HG03045 (cell line): ENCODE measurements around the gene MAP4K1.

Source experiments
- ATAC-seq: cut with Tn5 transposase; IDR thresholded peaks from one replicate; pipeline ENCODE4 v1.9.1; 2021; ENCODE audit warnings: mild to moderate bottlenecking, moderate library complexity; ENCODE audit not compliant: unreplicated experiment

Gene MAP4K1

GRCh38 chr19:38549061-38549460 is 68.7 kb downstream of the MAP4K1 start:
- no peak for ATAC-seq

- ATAC-seq, result no peak
These were observed 70.3 kb downstream of the MAP4K1 start for GRCh38 chr19:38547421-38547820.

- no peak for ATAC-seq
These were observed 72.2 kb downstream of the MAP4K1 start for GRCh38 chr19:38545596-38545995.

GRCh38 chr19:38544569-38545315 is 73.0 kb downstream of the MAP4K1 start:
- no peak for ATAC-seq

- ATAC-seq, result no peak
These were observed 73.8 kb downstream of the MAP4K1 start for GRCh38 chr19:38543807-38544568.

- ATAC-seq, result no peak
These were observed 74.4 kb downstream of the MAP4K1 start for GRCh38 chr19:38543286-38543806.

- no peak for ATAC-seq
These were observed 75.7 kb downstream of the MAP4K1 start for GRCh38 chr19:38542040-38542439.

- ATAC-seq, result no peak
These were observed 78.0 kb downstream of the MAP4K1 start for GRCh38 chr19:38539751-38540150.

GRCh38 chr19:38538793-38539528 is 78.8 kb downstream of the MAP4K1 start:
- no peak for ATAC-seq

- ATAC-seq, result no peak
These were observed 79.4 kb downstream of the MAP4K1 start for GRCh38 chr19:38538386-38538785.
